ENCODE results near the gene RBM38. TPM values are rescaled to one million over a fixed set of nuclear protein-coding genes. Genes with fewer than 3 reads are reported as not detected.
"Not testable (repeated sequence)": the region's sequence is repeated elsewhere in the genome, so short reads cannot be mapped to it uniquely, and the experiment has no call there.

RBM38 gene
- total and polyA plus RNA-seq, 2 of the 4 experiments (the other 2 are of a cell fraction), result 5.2 to 11.9 TPM

DNA sequence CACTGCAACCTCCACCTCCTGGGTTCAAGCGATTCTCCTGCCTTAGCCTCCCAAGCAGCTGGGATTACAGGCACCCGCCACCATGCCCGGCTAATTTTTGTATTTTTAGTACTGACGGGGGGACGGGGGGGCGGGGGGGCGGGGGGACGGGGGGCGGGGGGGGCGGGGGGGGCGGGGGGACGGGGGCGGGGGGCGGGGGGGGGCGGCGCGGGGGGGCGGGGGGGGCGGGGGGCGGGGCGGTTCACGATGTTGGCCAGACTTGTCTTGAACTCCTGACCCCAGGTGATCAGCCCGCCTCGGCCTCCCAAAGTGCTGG lies 40.5 kb upstream of the RBM38 start:
- WGBS, 2 experiments (ENCODE audit: extremely low coverage in 2 of 2, insufficient read length in 1 of 2), result 0% methylated on average over 2 of the region's 24 CpGs; no CpG with 5 or more reads in 1 of the 2 experiments
- intact Hi-C loops (cut with micrococcal nuclease); H3K9me3 ChIP-seq (ENCODE audit: control insufficient read depth, insufficient read depth, low read length); DNase-seq; H3K23ac ChIP-seq (ENCODE audit: low read depth, low read length); H3K14ac ChIP-seq (replicated peaks; ENCODE audit: low read depth, low read length); H3K4me1 ChIP-seq (ENCODE audit: control insufficient read depth, insufficient read depth, low read length); POLR2A ChIA-PET (ENCODE audit: unreplicated experiment); H3K9me1 ChIP-seq (ENCODE audit: insufficient read depth, low read length); H2BK20ac ChIP-seq (ENCODE audit: low read depth, low read length); dilution Hi-C loops (cut with HindIII; ENCODE audit: low sequenced_read_pairs, unreplicated experiment); H2AK5ac ChIP-seq (ENCODE audit: low read depth, low read length); H2BK15ac ChIP-seq (ENCODE audit: low read depth, low read length); BruUV-seq (replicated peaks); H3K56ac ChIP-seq (ENCODE audit: extremely low read depth, insufficient read depth, low read length); H3K27me3 ChIP-seq (ENCODE audit: control insufficient read depth, insufficient read depth, low read length); H3K18ac ChIP-seq (ENCODE audit: low read depth, low read length); ATAC-seq (ENCODE audit: low read depth); H2BK120ac ChIP-seq (ENCODE audit: low read depth, low read length): not testable (repeated sequence)
- H2BK5ac ChIP-seq (ENCODE audit: low read depth, low read length, poor library complexity, severe bottlenecking), result peak overlapping the region; percentile 61
- peak overlapping the region; percentile 97 for H2AFZ ChIP-seq (replicated peaks; ENCODE audit: low read length, poor library complexity)
- peak overlapping the region; percentile 20 for H3K4me2 ChIP-seq (ENCODE audit: low read depth, low read length)
- H4K8ac ChIP-seq (ENCODE audit: low read depth in 2 of 2, low read length in 2 of 2), result peak overlapping the region; percentile 4 to 94
- H3K9ac ChIP-seq (ENCODE audit: low read depth, low read length), result peak overlapping the region; percentile 45; the same call in 1 of the 2 replicates
- H3K4ac ChIP-seq (ENCODE audit: low read depth, low read length), result 0 out of 2 replicates have a peak overlapping the region, but pooled peaks have one; percentile 68
- peak overlapping the region; percentile 38; the same call in 1 of the 2 replicates for H4K5ac ChIP-seq (ENCODE audit: low read depth, low read length)
- H3K4me3 ChIP-seq (ENCODE audit: insufficient read depth, low read depth, low read length), result peak overlapping the region; percentile 82
- peak overlapping the region; percentile 74; the same call in 1 of the 2 replicates for H4K91ac ChIP-seq (ENCODE audit: insufficient read depth, low read depth, low read length)
- H4K20me1 ChIP-seq (ENCODE audit: insufficient read depth, low read length), result peaks cover 14% of the 10 kb centered on the region
- CTCF ChIA-PET, result interaction anchor here (0.6 kb wide), 1 partner anchor 1474 kb away, joined by 3 read pairs; no protein-coding TSS in a partner anchor
- H3K27ac ChIP-seq (ENCODE audit: insufficient read depth, low read length), result peak overlapping the region; percentile 46
- peak overlapping the region; percentile 18 for H2AK9ac ChIP-seq (replicated peaks; ENCODE audit: low read depth, low read length, poor library complexity)
- peaks cover 16 to 31% of the 10 kb centered on the region in 2 experiments for H3K79me1 ChIP-seq (ENCODE audit: low read depth in 1 of 2, low read length in 2 of 2)
- H3K36me3 ChIP-seq (ENCODE audit: control insufficient read depth, insufficient read depth, low read length), result peaks cover 13% of the 10 kb centered on the region
- in situ Hi-C loops (cut with MboI; ENCODE audit: low sequenced_read_pairs), result loop anchor here (25.0 kb wide), 1 partner anchor 963 kb away; the partner anchor contains the start of genes AURKA and CSTF1

Measured in IMR-90 (cell line).